Measurements from ENCODE around the gene TCF4.

DNA sequence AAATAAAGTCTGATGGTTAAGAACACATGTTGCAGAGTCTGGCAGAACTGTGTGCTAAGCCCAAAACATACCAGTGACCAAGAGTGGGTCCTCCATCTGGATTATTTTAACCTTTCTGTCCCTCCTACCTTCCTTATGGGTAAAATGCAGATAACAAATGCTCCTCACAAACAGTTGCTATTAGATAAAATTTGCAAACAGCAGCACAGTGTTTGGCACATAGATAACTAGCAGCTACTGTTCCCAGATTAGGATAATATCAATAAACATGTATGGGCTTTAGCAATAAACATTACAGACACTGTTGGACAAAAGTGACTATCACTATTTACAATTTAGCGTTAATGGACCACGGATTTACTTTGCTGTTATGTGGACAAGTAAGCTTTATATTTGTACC is 154.9 kb downstream of the TCF4 start:
- TF ChIP-seq ZFP3 (CRISPR knock-in tag; IDR thresholded peaks at IDR 0.05) = no peak
- no peak for TF ChIP-seq ZFP30 (CRISPR knock-in tag; IDR thresholded peaks at IDR 0.05)
- TF ChIP-seq, protein P1, sequence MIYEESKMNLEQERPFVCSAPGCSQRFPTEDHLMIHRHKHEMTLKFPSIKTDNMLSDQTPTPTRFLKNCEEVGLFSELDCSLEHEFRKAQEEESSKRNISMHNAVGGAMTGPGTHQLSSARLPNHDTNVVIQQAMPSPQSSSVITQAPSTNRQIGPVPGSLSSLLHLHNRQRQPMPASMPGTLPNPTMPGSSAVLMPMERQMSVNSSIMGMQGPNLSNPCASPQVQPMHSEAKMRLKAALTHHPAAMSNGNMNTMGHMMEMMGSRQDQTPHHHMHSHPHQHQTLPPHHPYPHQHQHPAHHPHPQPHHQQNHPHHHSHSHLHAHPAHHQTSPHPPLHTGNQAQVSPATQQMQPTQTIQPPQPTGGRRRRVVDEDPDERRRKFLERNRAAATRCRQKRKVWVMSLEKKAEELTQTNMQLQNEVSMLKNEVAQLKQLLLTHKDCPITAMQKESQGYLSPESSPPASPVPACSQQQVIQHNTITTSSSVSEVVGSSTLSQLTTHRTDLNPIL (CRISPR knock-in tag; IDR thresholded peaks at IDR 0.05; ENCODE audit: low read depth) = no peak

Measured in SK-N-SH treated with all-trans-retinoic acid at 6 μM for 48 hours (cell line).